ENCODE measurements around the gene ZNF500. TPM values are rescaled to one million over a fixed set of nuclear protein-coding genes. Genes with fewer than 3 reads are reported as not detected.

The ZNF500 gene
- total and polyA plus RNA-seq, 7 donors = 4.2 to 14.4 (median 11.4) TPM

DNA sequence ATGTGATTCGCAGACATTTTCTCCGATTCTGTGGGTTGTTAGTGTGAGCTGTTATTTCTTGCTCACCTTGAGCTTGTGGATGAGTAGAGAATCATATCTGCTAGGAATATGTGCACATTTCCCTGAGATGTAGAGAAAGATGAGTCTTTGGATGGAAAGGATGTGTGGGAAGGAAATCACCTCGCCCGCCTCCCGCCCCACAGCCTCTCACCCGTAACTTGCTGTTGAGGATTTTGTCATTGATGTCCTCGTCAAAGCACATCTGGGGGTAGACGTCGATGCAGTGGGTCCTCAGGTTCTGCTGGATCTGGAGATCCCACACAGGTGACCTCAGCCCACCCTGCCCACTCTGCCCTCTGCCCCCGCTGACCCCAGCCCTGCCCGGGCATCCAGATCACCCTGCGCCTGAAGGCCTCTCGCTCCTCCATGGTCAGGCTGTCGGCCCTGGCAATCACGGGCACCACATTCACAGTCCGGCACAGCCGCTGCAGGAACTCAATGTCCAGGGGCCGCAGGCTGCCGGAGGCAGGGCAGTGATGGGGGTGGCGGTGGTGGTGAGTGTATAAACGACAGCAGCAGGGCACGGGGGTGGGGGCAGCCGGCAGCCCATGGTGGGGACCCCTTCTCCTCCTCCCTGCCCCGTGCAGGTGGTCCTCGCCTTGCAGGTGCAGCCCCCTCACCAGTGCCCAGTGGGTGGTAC, 16.4 kb upstream of the ZNF500 start:
- Histone ChIP-seq H3K27ac (no peak overlapping the region), H3K4me3 (no peak overlapping the region), H3K36me3 (no peaks in the 10 kb centered on the region), H3K9me3 (no peaks in the 10 kb centered on the region), H3K27me3 (no peaks in the 10 kb centered on the region), H3K4me1 (no peaks in the 10 kb centered on the region)
- no peak for TF ChIP-seq POLR2A (IDR thresholded peaks at IDR 0.05)
- TF ChIP-seq POLR2AphosphoS5 (IDR thresholded peaks at IDR 0.05) = no peak
- TF ChIP-seq EP300 (IDR thresholded peaks at IDR 0.05) = no peak
- TF ChIP-seq CTCF (IDR thresholded peaks at IDR 0.05) = no peak
- 89 to 91% methylated on average over 25 of the region's 25 CpGs for WGBS, 2 donors
- no peak for DNase-seq
- intact Hi-C loops (cut with DNase I) = no loop called here

DNA sequence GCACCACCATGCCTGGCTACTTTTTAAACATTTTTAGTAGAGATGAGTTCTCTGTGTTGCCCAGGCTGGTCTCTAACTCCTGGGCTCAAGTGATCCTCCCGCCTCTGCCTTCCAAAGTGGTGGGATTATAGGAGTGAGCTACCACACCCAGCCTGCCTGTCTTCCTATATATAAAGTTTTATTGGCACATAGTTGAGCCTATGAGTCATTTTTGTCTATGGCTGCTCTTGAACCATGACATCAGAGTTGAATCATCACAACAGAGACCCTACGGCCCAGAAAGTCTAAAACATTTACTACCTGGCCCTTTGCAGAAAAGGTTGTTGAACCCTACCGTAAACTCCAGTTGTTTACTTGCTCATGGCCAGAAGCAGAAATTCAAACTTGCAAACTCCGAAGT, 13.3 kb upstream of the ZNF500 start:
- 64 to 78% methylated on average over 4 of the region's 4 CpGs for WGBS, 2 donors
- Histone ChIP-seq H3K9me3 (no peaks in the 10 kb centered on the region), H3K27me3 (no peaks in the 10 kb centered on the region), H3K36me3 (no peaks in the 10 kb centered on the region), H3K4me1 (no peaks in the 10 kb centered on the region), H3K4me3 (no peak overlapping the region), H3K27ac (no peak overlapping the region)
- TF ChIP-seq POLR2A (IDR thresholded peaks at IDR 0.05) = no peak
- TF ChIP-seq EP300 (IDR thresholded peaks at IDR 0.05) = no peak
- no peak for TF ChIP-seq CTCF (IDR thresholded peaks at IDR 0.05)
- no peak for TF ChIP-seq POLR2AphosphoS5 (IDR thresholded peaks at IDR 0.05)
- no peak for DNase-seq
- intact Hi-C loops (cut with DNase I) = no loop called here

- DNase-seq = no peak
- no peak overlapping the region for H3K4me3 ChIP-seq
- H3K27ac ChIP-seq = no peak overlapping the region
- H3K36me3 ChIP-seq = no peaks in the 10 kb centered on the region
- H3K4me1 ChIP-seq = no peaks in the 10 kb centered on the region
- TF ChIP-seq CTCF (IDR thresholded peaks at IDR 0.05) (no peak), POLR2AphosphoS5 (IDR thresholded peaks at IDR 0.05) (no peak), POLR2A (IDR thresholded peaks at IDR 0.05) (no peak), EP300 (IDR thresholded peaks at IDR 0.05) (no peak)
- H3K9me3 ChIP-seq = no peaks in the 10 kb centered on the region
- no peaks in the 10 kb centered on the region for H3K27me3 ChIP-seq
- WGBS, 2 donors = 93 to 94% methylated on average over 5 of the region's 5 CpGs
- intact Hi-C loops (cut with DNase I) = no loop called here
Measured at GRCh38 chr16:4778050-4778392, 11.1 kb upstream of the ZNF500 start.

DNA sequence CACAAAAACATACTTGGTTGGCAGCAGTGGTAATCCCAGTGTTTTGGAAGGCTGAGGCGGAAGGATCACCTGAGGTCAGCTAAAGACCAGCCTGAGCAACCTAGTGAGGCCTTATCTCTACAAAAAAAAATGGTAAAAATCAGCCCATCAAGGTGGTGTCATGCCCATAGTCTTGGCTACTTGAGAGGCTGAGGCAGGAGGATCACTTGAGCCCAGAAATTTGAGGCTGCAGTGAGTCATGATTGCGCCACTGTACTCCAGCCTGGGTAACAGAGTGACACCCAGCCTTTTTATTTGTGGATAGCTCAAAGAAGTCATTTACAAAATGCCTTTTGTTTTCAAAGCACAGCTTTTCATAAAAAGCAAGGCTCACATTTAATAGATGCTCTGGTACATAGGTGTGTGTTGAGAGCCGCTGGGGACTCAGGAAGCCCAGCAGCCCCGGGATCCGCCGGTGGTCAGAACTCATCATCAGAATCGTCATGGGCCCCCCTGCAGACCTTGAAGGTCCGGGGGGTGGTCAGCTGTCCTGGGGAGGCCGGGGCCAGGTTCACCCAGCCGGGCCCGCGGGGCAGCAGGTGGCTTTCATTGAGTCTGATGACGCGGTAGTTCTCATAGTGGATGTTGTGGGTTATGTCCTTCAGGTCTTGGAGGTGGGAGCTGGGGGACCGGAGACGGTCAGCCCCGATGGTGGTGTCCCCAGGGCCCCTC, 10.5 kb upstream of the ZNF500 start:
- TF ChIP-seq CTCF (IDR thresholded peaks at IDR 0.05) (no peak), POLR2A (IDR thresholded peaks at IDR 0.05) (no peak), EP300 (IDR thresholded peaks at IDR 0.05) (no peak)
- Histone ChIP-seq H3K36me3 (no peaks in the 10 kb centered on the region), H3K4me1 (no peaks in the 10 kb centered on the region), H3K27ac (no peak overlapping the region), H3K27me3 (no peaks in the 10 kb centered on the region), H3K4me3 (no peak overlapping the region), H3K9me3 (no peaks in the 10 kb centered on the region)
- WGBS, 2 donors = 85 to 88% methylated on average over 17 of the region's 17 CpGs
- intact Hi-C loops (cut with DNase I) = no loop called here
- DNase-seq = no peak

All from sigmoid colon (tissue), 7 donors.